ENCODE results near the gene UBR1.

Gene UBR1

GRCh38 chr15:43106486-43106829 lies 620 bp upstream of the UBR1 start:
- DNase-seq = no peak

GRCh38 chr15:43105077-43105736 lies 631 bp downstream of the UBR1 start:
- peak in 1 of 2 donors; percentile 16 for DNase-seq

- DNase-seq = no peak
Measured at GRCh38 chr15:43104426-43104825, 1.4 kb downstream of the UBR1 start.

- no peak for DNase-seq
Measured at GRCh38 chr15:43103907-43104306, 1.9 kb downstream of the UBR1 start.

GRCh38 chr15:43102187-43102586 lies 3.7 kb downstream of the UBR1 start:
- DNase-seq = no peak

GRCh38 chr15:43100971-43101370 lies 4.9 kb downstream of the UBR1 start:
- no peak for DNase-seq

- DNase-seq = no peak
Measured at GRCh38 chr15:43099105-43099845, 6.6 kb downstream of the UBR1 start.

- no peak for DNase-seq
Measured at GRCh38 chr15:43096411-43096810, 9.4 kb downstream of the UBR1 start.

- no peak for DNase-seq
Measured at GRCh38 chr15:43095708-43096347, 10.0 kb downstream of the UBR1 start.

GRCh38 chr15:43095243-43095642 lies 10.6 kb downstream of the UBR1 start:
- no peak for DNase-seq

GRCh38 chr15:43094416-43095030 lies 11.3 kb downstream of the UBR1 start:
- DNase-seq = no peak

- no peak for DNase-seq
Measured at GRCh38 chr15:43093026-43093425, 12.8 kb downstream of the UBR1 start.

GRCh38 chr15:43091859-43092258 lies 14.0 kb downstream of the UBR1 start:
- no peak for DNase-seq

GRCh38 chr15:43086551-43086950 lies 19.3 kb downstream of the UBR1 start:
- DNase-seq = no peak

GRCh38 chr15:43085921-43086320 lies 19.9 kb downstream of the UBR1 start:
- no peak for DNase-seq

- DNase-seq = no peak
Measured at GRCh38 chr15:43082509-43082908, 23.3 kb downstream of the UBR1 start.

GRCh38 chr15:43081283-43081682 lies 24.6 kb downstream of the UBR1 start:
- no peak for DNase-seq

GRCh38 chr15:43071451-43071850 lies 34.4 kb downstream of the UBR1 start:
- no peak for DNase-seq

- DNase-seq = no peak
Measured at GRCh38 chr15:43070893-43071292, 34.9 kb downstream of the UBR1 start.

- DNase-seq = no peak
Measured at GRCh38 chr15:43070249-43070648, 35.6 kb downstream of the UBR1 start.

GRCh38 chr15:43067717-43068461 lies 37.9 kb downstream of the UBR1 start:
- DNase-seq = no peak

GRCh38 chr15:43056696-43057095 lies 49.1 kb downstream of the UBR1 start:
- DNase-seq = no peak

- no peak for DNase-seq
Measured at GRCh38 chr15:43052860-43053259, 53.0 kb downstream of the UBR1 start.

All from stimulated activated CD4-positive, alpha-beta T cell treated with anti-CD3 and anti-CD28 coated beads, Interleukin-2, amount 100 ng/mL, for 24 hours (primary cell).